HepG2 (cell line): ENCODE measurements around the gene CD68. TPM values are rescaled to one million over a fixed set of nuclear protein-coding genes. Genes with fewer than 3 reads are reported as not detected.

ENCODE experiments used
- ATF7 ChIP-seq, 2 experiments: fragments of 450-650 bp in 1 of 2; sonication (generic) in 1 of 2; formaldehyde crosslinking in 1 of 2; IDR thresholded peaks; 2 replicates each; pipeline versions ENCODE4 v1.4.0 to v1.6.1; 2016 to 2020; ENCODE audit warnings: antibody characterized with exemption in 1 of 2, mild to moderate bottlenecking in 1 of 2, missing genetic modification reagents in 1 of 2
- CREBL2 ChIP-seq: sonication (generic); formaldehyde crosslinking; IDR thresholded peaks from 2 replicates; pipeline ENCODE4 v1.8.1; 2023; ENCODE audit warnings: missing genetic modification reagents, mild to moderate bottlenecking, borderline replicate concordance
- DRAP1 ChIP-seq: IDR thresholded peaks from 2 replicates; pipeline ENCODE4 v1.6.1; 2016; ENCODE audit warnings: missing genetic modification reagents, missing compliant biosample characterization
- EEA1 ChIP-seq: sonication (generic); formaldehyde crosslinking; IDR thresholded peaks from 2 replicates; pipeline ENCODE4 v1.5.1; 2020; ENCODE audit warnings: mild to moderate bottlenecking, missing genetic modification reagents, borderline replicate concordance
- FLYWCH1 ChIP-seq: sonication (generic); formaldehyde crosslinking; IDR thresholded peaks from 2 replicates; pipeline ENCODE4 v1.8.1; 2023; ENCODE audit warnings: mild to moderate bottlenecking, missing genetic modification reagents
- FOXJ3 ChIP-seq: sonication (generic); formaldehyde crosslinking; IDR thresholded peaks from 2 replicates; pipeline ENCODE4 v1.4.0; 2020; ENCODE audit warnings: missing genetic modification reagents, mild to moderate bottlenecking, borderline replicate concordance
- HMGA1 ChIP-seq: sonication (generic); formaldehyde crosslinking; conservative IDR thresholded peaks from 2 replicates; pipeline ENCODE4 v1.4.0; 2020; ENCODE audit warnings: missing genetic modification reagents
- HOXD1 ChIP-seq: sonication (generic); formaldehyde crosslinking; IDR thresholded peaks from 2 replicates; pipeline ENCODE4 v1.5.0; 2020; ENCODE audit warnings: missing genetic modification reagents
- NFIC ChIP-seq: IDR thresholded peaks from 2 replicates; pipeline ENCODE4 v1.6.1; 2012; ENCODE audit warnings: mild to moderate bottlenecking, low read length, inconsistent platforms
- PAWR ChIP-seq: sonication (generic); formaldehyde crosslinking; IDR thresholded peaks from 2 replicates; pipeline ENCODE4 v1.4.0; 2020; ENCODE audit warnings: missing genetic modification reagents, mild to moderate bottlenecking, borderline replicate concordance
- PCBP2 ChIP-seq: fragments of 200-400 bp; formaldehyde crosslinking; optimal IDR thresholded peaks from 2 replicates; pipeline ENCODE3; 2018; ENCODE audit warnings: low read length, low read depth; ENCODE audit not compliant: poor library complexity, severe bottlenecking
- POLR2A ChIP-seq, 2 experiments: IDR thresholded peaks; 2 replicates each; pipeline ENCODE4 v1.6.1; 2011; ENCODE audit warnings: low read depth in 2 of 2, low read length in 2 of 2, mild to moderate bottlenecking in 1 of 2, moderate library complexity in 1 of 2; ENCODE audit not compliant: insufficient read depth in 1 of 2
- POLR2AphosphoS2 ChIP-seq: IDR thresholded peaks from 2 replicates; pipeline ENCODE4 v1.6.1; 2011; ENCODE audit warnings: low read depth, low read length, improper control_type of control experiment
- RAD21 ChIP-seq: fragments of 450-650 bp; formaldehyde crosslinking; IDR thresholded peaks from 2 replicates; pipeline ENCODE4 v1.5.0; 2020; ENCODE audit warnings: mild to moderate bottlenecking
- RARG ChIP-seq: sonication (generic); formaldehyde crosslinking; IDR thresholded peaks from 2 replicates; pipeline ENCODE4 v1.4.0; 2020; ENCODE audit warnings: low read depth, mild to moderate bottlenecking, missing genetic modification reagents
- SIN3B ChIP-seq: fragments of 150-350 bp; IDR thresholded peaks from 2 replicates; pipeline ENCODE4 v1.6.1; 2014; ENCODE audit warnings: low read length
- SMARCC2 ChIP-seq: fragments of 450-650 bp; IDR thresholded peaks from 2 replicates; pipeline ENCODE4 v1.6.1; 2017; ENCODE audit warnings: antibody characterized with exemption, mild to moderate bottlenecking
- SOX5 ChIP-seq: IDR thresholded peaks from 2 replicates; pipeline ENCODE4 v1.6.1; 2016; ENCODE audit warnings: borderline replicate concordance
- THAP9 ChIP-seq: sonication (generic); formaldehyde crosslinking; IDR thresholded peaks from 2 replicates; pipeline ENCODE4; 2020; ENCODE audit warnings: missing genetic modification reagents, mild to moderate bottlenecking, borderline replicate concordance
- YEATS4 ChIP-seq: sonication (generic); formaldehyde crosslinking; IDR thresholded peaks from 2 replicates; pipeline ENCODE4 v1.4.0; 2020; ENCODE audit warnings: missing genetic modification reagents, borderline replicate concordance
- ZFX ChIP-seq: sonication (generic); formaldehyde crosslinking; IDR thresholded peaks from 2 replicates; pipeline ENCODE4 v1.4.0; 2020; ENCODE audit warnings: mild to moderate bottlenecking, low read depth, missing genetic modification reagents, moderate library complexity
- ZNF367 ChIP-seq: sonication (generic); formaldehyde crosslinking; IDR thresholded peaks from 2 replicates; pipeline ENCODE4 v1.4.0; 2020; ENCODE audit warnings: missing genetic modification reagents, borderline replicate concordance
- ZNF501 ChIP-seq: sonication (generic); formaldehyde crosslinking; IDR thresholded peaks from 2 replicates; pipeline ENCODE4 v1.5.1; 2020; ENCODE audit warnings: mild to moderate bottlenecking, moderate library complexity, missing genetic modification reagents
- ZNF512 ChIP-seq: sonication (generic); formaldehyde crosslinking; IDR thresholded peaks from 2 replicates; pipeline ENCODE4 v1.4.0; 2020; ENCODE audit warnings: mild to moderate bottlenecking, missing genetic modification reagents
- ZSCAN29 ChIP-seq: sonication (generic); formaldehyde crosslinking; conservative IDR thresholded peaks from 2 replicates; pipeline ENCODE4 v1.4.0; 2020; ENCODE audit warnings: mild to moderate bottlenecking, missing genetic modification reagents
- ZSCAN9 ChIP-seq: IDR thresholded peaks from 2 replicates; pipeline ENCODE4 v1.6.1; 2016; ENCODE audit warnings: borderline replicate concordance
- polyA plus RNA-seq, 8 experiments: library from polyadenylated mRNA; depleted of rRNA in 3 of 8; stranded (reverse) in 7 of 8; unstranded in 1 of 8; fragments of >200 nt; fragmentation: Illumina TruSeq in 4 of 8; extraction: Trizol in 4 of 8; gene quantifications; 2 replicates each; pipeline versions ENCODE4 v1.2.1 to v1.2.3, GENCODE V29; 2011 to 2016; ENCODE audit warnings: low read depth in 4 of 8, missing spikeins in 1 of 8, mixed read lengths in 1 of 8; ENCODE audit not compliant: insufficient read depth in 1 of 8
- total RNA-seq, 5 experiments: library from RNA; depleted of rRNA; stranded (reverse); fragments of >200 nt; fragmentation: Illumina TruSeq; extraction: Trizol; gene quantifications; 2 replicates each; pipeline ENCODE4 v1.2.3, GENCODE V29; 2016; ENCODE audit warnings: low read depth in 1 of 5

The CD68 gene
- total and polyA plus RNA-seq, 2 of the 13 experiments (the other 11 are each of a cell fraction or from before 2014, with no cell fraction given): 10.3 to 104 TPM

GRCh38 chr17:7615265-7615747 lies 35.9 kb downstream of the CD68 start (continued):
- TF ChIP-seq ZFX (CRISPR knock-in tag): no peak; the same call in 1 of the 2 replicates
- no peak for TF ChIP-seq ZNF367 (CRISPR knock-in tag)
- TF ChIP-seq EEA1 (CRISPR knock-in tag): no peak
- TF ChIP-seq HMGA1 (CRISPR knock-in tag): no peak
- no peak for TF ChIP-seq ATF7 (IDR thresholded peaks at IDR 0.05)
- no peak for TF ChIP-seq ATF7 (CRISPR knock-in tag; IDR thresholded peaks at IDR 0.05)
- TF ChIP-seq FOXJ3 (CRISPR knock-in tag): no peak
- TF ChIP-seq POLR2AphosphoS2: no peak
- TF ChIP-seq FLYWCH1 (CRISPR knock-in tag): no peak
- peak in 1 of 2 experiments; percentile 2; a peak in 1 of 4 replicates for TF ChIP-seq POLR2A (IDR thresholded peaks at IDR 0.05; ENCODE audit: insufficient read depth in 1 of 2, low read depth in 2 of 2, low read length in 2 of 2)
- TF ChIP-seq RARG (CRISPR knock-in tag): no peak
- TF ChIP-seq RAD21 (CRISPR knock-in tag): 0 out of 2 replicates have a peak, but pooled peaks have one; percentile 11
- no peak for TF ChIP-seq PCBP2
- no peak for TF ChIP-seq SIN3B
- 0 out of 2 replicates have a peak, but pooled peaks have one; percentile 10 for TF ChIP-seq ZSCAN9 (CRISPR knock-in tag)
- no peak for TF ChIP-seq ZSCAN29
- 0 out of 2 replicates have a peak, but pooled peaks have one; percentile 4 for TF ChIP-seq DRAP1 (CRISPR knock-in tag)
- TF ChIP-seq SMARCC2: no peak
- peak; percentile 46; the same call in 1 of the 2 replicates for TF ChIP-seq SOX5 (CRISPR knock-in tag)
- TF ChIP-seq YEATS4 (CRISPR knock-in tag): 0 out of 2 replicates have a peak, but pooled peaks have one; percentile 20
- TF ChIP-seq CREBL2 (CRISPR knock-in tag): no peak
- TF ChIP-seq HOXD1 (CRISPR knock-in tag): no peak
- TF ChIP-seq PAWR (CRISPR knock-in tag): no peak
- TF ChIP-seq THAP9 (CRISPR knock-in tag): no peak; the same call in 1 of the 2 replicates
- TF ChIP-seq ZNF501 (CRISPR knock-in tag): 0 out of 2 replicates have a peak, but pooled peaks have one; percentile 25
- TF ChIP-seq ZNF512 (CRISPR knock-in tag): no peak
- TF ChIP-seq NFIC: no peak
